ENCODE results near the gene OPA3.

The OPA3 gene

GRCh38 chr19:45500918-45501729 is 83.5 kb downstream of the OPA3 start:
- DNase-seq = no peak

- peak; percentile 34 for DNase-seq
Measured at GRCh38 chr19:45499196-45500180, 85.1 kb downstream of the OPA3 start.

GRCh38 chr19:45498411-45499195 is 86.0 kb downstream of the OPA3 start, which contains the start of gene PPM1N:
TSS of gene PPM1N (plus strand) at chr19:45498443. CDS start at chr19:45498473, 30 bp downstream.
- DNase-seq = peak; percentile 43

GRCh38 chr19:45497791-45498190 is 86.8 kb downstream of the OPA3 start:
- no peak for DNase-seq

- no peak for DNase-seq
Measured at GRCh38 chr19:45496349-45496953, 88.2 kb downstream of the OPA3 start.

- no peak for DNase-seq
Measured at GRCh38 chr19:45495178-45495577, 89.4 kb downstream of the OPA3 start.

- no peak for DNase-seq
Measured at GRCh38 chr19:45494261-45494916, 90.2 kb downstream of the OPA3 start.

GRCh38 chr19:45492627-45493470 is 91.8 kb downstream of the OPA3 start:
- no peak for DNase-seq

GRCh38 chr19:45492137-45492626 is 92.4 kb downstream of the OPA3 start:
- DNase-seq = no peak

GRCh38 chr19:45489216-45489855 is 95.3 kb downstream of the OPA3 start:
- no peak for DNase-seq

GRCh38 chr19:45488708-45489107 is 95.9 kb downstream of the OPA3 start:
- no peak for DNase-seq

- peak; percentile 98 for DNase-seq
Measured at GRCh38 chr19:45485305-45486077, 99.1 kb downstream of the OPA3 start.

- DNase-seq = no peak
Measured at GRCh38 chr19:45484273-45484945, 100.2 kb downstream of the OPA3 start.

- DNase-seq = no peak
Measured at GRCh38 chr19:45483033-45483432, 101.6 kb downstream of the OPA3 start.

- peak; percentile 83 for DNase-seq
Measured at GRCh38 chr19:45478454-45479238, 106.0 kb downstream of the OPA3 start.

- DNase-seq = no peak
Measured at GRCh38 chr19:45477713-45478453, 106.7 kb downstream of the OPA3 start.

Data from T-helper 9 cell (primary cell).